SK-N-SH treated with all-trans-retinoic acid at 6 μM for 48 hours (cell line): ENCODE data around the gene NTSR1.

Experiments
- ATAC-seq: fragments of 200-7000 bp; cut with Tn5 transposase; 3 replicates; pipeline ENCODE4 v1.9.1; 2020; ENCODE audit warnings: mild to moderate bottlenecking, moderate library complexity
- ARNTL ChIP-seq: fragments of 450-650 bp; formaldehyde crosslinking; IDR thresholded peaks from 2 replicates; pipeline ENCODE4 v1.5.0; 2020; ENCODE audit warnings: low read depth, mild to moderate bottlenecking, moderate library complexity, borderline replicate concordance
- BACH2 ChIP-seq: fragments of 250-450 bp; sonication (Bioruptor Pico); IDR thresholded peaks from 2 replicates; pipeline ENCODE4 v1.9.0; 2021; ENCODE audit warnings: mild to moderate bottlenecking, borderline replicate concordance
- CREB5 ChIP-seq: fragments of 250-450 bp; sonication (Bioruptor Pico); IDR thresholded peaks from 2 replicates; pipeline ENCODE4 v1.5.1; 2020; ENCODE audit warnings: low read depth, mild to moderate bottlenecking, moderate library complexity
- CSDC2 ChIP-seq: fragments of 250-450 bp; sonication (Bioruptor Pico); IDR thresholded peaks from 2 replicates; pipeline ENCODE4 v1.5.0; 2020; ENCODE audit warnings: mild to moderate bottlenecking, moderate library complexity
- CSRNP3 ChIP-seq: fragments of 250-450 bp; sonication (Bioruptor Pico); IDR thresholded peaks from 2 replicates; pipeline ENCODE4 v1.5.1; 2021; ENCODE audit warnings: mild to moderate bottlenecking, moderate library complexity
- ESRRG ChIP-seq: fragments of 250-450 bp; sonication (Bioruptor Pico); IDR thresholded peaks from 2 replicates; pipeline ENCODE4 v1.6.1; 2021; ENCODE audit warnings: mild to moderate bottlenecking
- ISL1 ChIP-seq: fragments of 250-450 bp; sonication (Bioruptor Pico); IDR thresholded peaks from 2 replicates; pipeline ENCODE4 v2.1.2; 2022; ENCODE audit warnings: mild to moderate bottlenecking, moderate library complexity
- OSR1 ChIP-seq: fragments of 250-450 bp; sonication (Bioruptor Pico); IDR thresholded peaks from 2 replicates; pipeline ENCODE4 v1.8.0; 2022; ENCODE audit warnings: moderate library complexity, mild to moderate bottlenecking, inconsistent platforms
- PATZ1 ChIP-seq: fragments of 250-450 bp; sonication (Bioruptor Pico); IDR thresholded peaks from 2 replicates; pipeline ENCODE4 v1.8.0; 2020; ENCODE audit warnings: mild to moderate bottlenecking, moderate library complexity, borderline replicate concordance
- POU6F1 ChIP-seq: fragments of 250-450 bp; sonication (Bioruptor Pico); IDR thresholded peaks from 2 replicates; pipeline ENCODE4 v1.8.0; 2021; ENCODE audit warnings: low read depth, mild to moderate bottlenecking, moderate library complexity, borderline replicate concordance
- PPARA ChIP-seq: fragments of 250-450 bp; sonication (Bioruptor Pico); IDR thresholded peaks from 2 replicates; pipeline ENCODE4 v1.5.0; 2020; ENCODE audit warnings: mild to moderate bottlenecking, borderline replicate concordance
- RARB ChIP-seq: fragments of 250-450 bp; sonication (Bioruptor Pico); IDR thresholded peaks from 2 replicates; pipeline ENCODE4 v1.8.0; 2021; ENCODE audit warnings: mild to moderate bottlenecking, moderate library complexity
- TCF4 ChIP-seq: fragments of 250-450 bp; sonication (Bioruptor Pico); IDR thresholded peaks from 2 replicates; pipeline ENCODE4 v1.8.0; 2021; ENCODE audit warnings: mild to moderate bottlenecking, moderate library complexity, borderline replicate concordance
- TOX ChIP-seq: fragments of 250-450 bp; sonication (Bioruptor Pico); IDR thresholded peaks from 2 replicates; pipeline ENCODE4 v1.8.0; 2021; ENCODE audit warnings: mild to moderate bottlenecking, moderate library complexity, borderline replicate concordance
- TSHZ2 ChIP-seq: fragments of 250-450 bp; sonication (Bioruptor Pico); IDR thresholded peaks from 2 replicates; pipeline ENCODE4 v1.5.0; 2020; ENCODE audit warnings: mild to moderate bottlenecking, moderate library complexity
- ZC3H10 ChIP-seq: fragments of 250-450 bp; sonication (Bioruptor Pico); IDR thresholded peaks from 2 replicates; pipeline ENCODE4 v1.5.1; 2021; ENCODE audit warnings: mild to moderate bottlenecking, moderate library complexity
- ZFP3 ChIP-seq: fragments of 250-450 bp; sonication (Bioruptor Pico); IDR thresholded peaks from 2 replicates; pipeline ENCODE4 v1.5.0; 2020; ENCODE audit warnings: mild to moderate bottlenecking, moderate library complexity
- ZFP30 ChIP-seq: fragments of 450-650 bp; formaldehyde crosslinking; IDR thresholded peaks from 2 replicates; pipeline ENCODE4 v1.5.0; 2022; ENCODE audit warnings: mild to moderate bottlenecking, moderate library complexity
- ZNF565 ChIP-seq: fragments of 450-650 bp; formaldehyde crosslinking; conservative IDR thresholded peaks from 2 replicates; pipeline ENCODE4 v1.5.0; 2020; ENCODE audit warnings: low read depth, mild to moderate bottlenecking, moderate library complexity
- ZNF70 ChIP-seq: fragments of 450-650 bp; formaldehyde crosslinking; IDR thresholded peaks from 2 replicates; pipeline ENCODE4 v1.5.0; 2020; ENCODE audit warnings: mild to moderate bottlenecking, moderate library complexity
- ZNF8 ChIP-seq: fragments of 450-650 bp; formaldehyde crosslinking; IDR thresholded peaks from 2 replicates; pipeline ENCODE4 v1.5.0; 2020; ENCODE audit warnings: mild to moderate bottlenecking, moderate library complexity

The NTSR1 gene

GRCh38 chr20:62799459-62799858, 90.8 kb downstream of the NTSR1 start:
- ATAC-seq = no peak
- TF ChIP-seq BACH2 (no peak), CSRNP3 (CRISPR knock-in tag) (no peak), ESRRG (CRISPR knock-in tag) (no peak), TSHZ2 (CRISPR knock-in tag) (no peak), TOX (CRISPR knock-in tag) (no peak), POU6F1 (CRISPR knock-in tag) (no peak), OSR1 (no peak), ISL1 (CRISPR knock-in tag) (no peak), ZC3H10 (CRISPR knock-in tag) (no peak), ZFP3 (CRISPR knock-in tag) (no peak), CSDC2 (no peak), ZNF8 (CRISPR knock-in tag) (no peak), ZNF565 (CRISPR knock-in tag) (no peak), PPARA (CRISPR knock-in tag) (no peak)

GRCh38 chr20:62799873-62800272, 91.2 kb downstream of the NTSR1 start:
- TF ChIP-seq RARB (CRISPR knock-in tag) = no peak
- no peak for TF ChIP-seq CREB5
- TF ChIP-seq ZFP30 = no peak
- TF ChIP-seq ZFP3 (CRISPR knock-in tag) = no peak
- TF ChIP-seq ZNF70 (CRISPR knock-in tag) = no peak
- no peak for TF ChIP-seq TCF4 (CRISPR knock-in tag)
- no peak for ATAC-seq

GRCh38 chr20:62800314-62801259, 92.0 kb downstream of the NTSR1 start:
- no peak for TF ChIP-seq ARNTL (CRISPR knock-in tag)
- no peak for ATAC-seq

GRCh38 chr20:62801284-62802010, 92.8 kb downstream of the NTSR1 start:
- ATAC-seq = no peak

More at GRCh38 chr20:62801284-62802010, 92.8 kb downstream of the NTSR1 start:
- no peak for TF ChIP-seq ZNF70 (CRISPR knock-in tag)
- no peak for TF ChIP-seq ARNTL (CRISPR knock-in tag)
- no peak for TF ChIP-seq ZNF565 (CRISPR knock-in tag)
- no peak for TF ChIP-seq CSDC2
- no peak for TF ChIP-seq CREB5
- TF ChIP-seq PPARA (CRISPR knock-in tag) = no peak
- TF ChIP-seq ESRRG (CRISPR knock-in tag) = no peak
- no peak for TF ChIP-seq PATZ1
